T47D (cell line): ENCODE data around the gene LGMN.

Experiments
- DNase-seq, 2 experiments: peaks; one replicate each; pipeline versions ENCODE4 v3.0.0 to v3.0.0-alpha.2; 2011 to 2012; ENCODE audit warnings: low read depth in 1 of 2, low spot score in 1 of 2
- JUND ChIP-seq: IDR thresholded peaks from 2 replicates; pipeline ENCODE4 v1.6.1; 2012; ENCODE audit warnings: low read depth
- in situ Hi-C: cut with HindIII; loops from 2 replicates; pipeline ENCODE4 v1.10.0; 2016; ENCODE audit warnings: low sequenced_read_pairs, low pct_unique_long_range_greater_than_20kb

The LGMN gene

DNA sequence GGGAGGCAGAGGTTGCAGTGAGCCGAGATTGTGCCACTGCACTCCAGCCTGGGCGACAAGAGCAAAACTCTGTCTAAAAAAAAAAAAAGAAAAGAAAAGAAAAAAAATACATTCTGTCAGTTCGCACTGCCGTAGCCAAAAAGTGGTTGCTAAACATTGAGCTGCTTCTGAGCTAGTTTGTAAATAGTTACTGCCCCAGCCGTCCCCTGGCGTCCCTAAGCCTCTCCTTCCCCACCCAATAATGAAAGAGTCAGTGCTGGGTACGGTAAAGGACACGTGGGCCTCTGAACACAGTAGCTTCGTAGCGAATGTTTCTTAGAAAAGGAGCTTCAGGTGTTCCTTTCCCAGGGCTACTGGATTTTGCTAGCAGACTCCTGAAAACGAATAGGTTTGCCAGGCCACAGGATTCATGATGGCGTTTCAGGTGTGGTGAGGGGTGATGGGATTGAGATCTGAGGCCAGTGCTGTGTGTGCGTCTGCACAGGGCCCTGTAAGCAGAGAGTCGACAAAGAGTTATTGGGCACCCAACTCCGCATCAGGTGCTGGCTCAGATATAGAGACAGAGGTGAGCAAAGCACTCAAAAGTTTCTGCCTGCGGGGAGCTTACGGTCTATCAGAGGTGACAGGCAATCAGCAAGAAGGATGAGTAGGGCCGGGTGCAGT, 94.1 kb downstream of the LGMN start:
- in situ Hi-C loops, result no loop called here
- DNase-seq, result no peak
- TF ChIP-seq JUND, result no peak
